Fibroblast of the aortic adventitia (primary cell): ENCODE measurements around the gene RECQL. TPM values are rescaled to one million over a fixed set of nuclear protein-coding genes. Genes with fewer than 3 reads are reported as not detected.
"Not testable (repeated sequence)": the region's sequence is repeated elsewhere in the genome, so short reads cannot be mapped to it uniquely, and the experiment has no call there.

Experiments
- DNase-seq: peaks from one replicate; pipeline ENCODE4 v3.0.0-alpha.2; 2010; ENCODE audit warnings: low read depth
- H3K4me3 ChIP-seq: 2 replicates; pipeline ENCODE4 v1.5.1; 2011; ENCODE audit warnings: low read depth, mild to moderate bottlenecking, control low read depth, low read length, moderate library complexity
- total RNA-seq: library from RNA; depleted of rRNA; stranded (reverse); fragments of >200 nt; gene quantifications from 2 replicates; pipeline ENCODE4 v1.2.3, GENCODE V29; 2012; ENCODE audit warnings: low replicate concordance
- TF ChIP-seq, protein P1 (sequence below): IDR thresholded peaks from 2 replicates; pipeline ENCODE4 v1.5.1; 2011; ENCODE audit warnings: mild to moderate bottlenecking, low read length, control low read depth, inconsistent platforms; ENCODE audit not compliant: insufficient read depth

The RECQL gene
- total RNA-seq, 1 donor = 114 TPM

- TF ChIP-seq, protein P1, sequence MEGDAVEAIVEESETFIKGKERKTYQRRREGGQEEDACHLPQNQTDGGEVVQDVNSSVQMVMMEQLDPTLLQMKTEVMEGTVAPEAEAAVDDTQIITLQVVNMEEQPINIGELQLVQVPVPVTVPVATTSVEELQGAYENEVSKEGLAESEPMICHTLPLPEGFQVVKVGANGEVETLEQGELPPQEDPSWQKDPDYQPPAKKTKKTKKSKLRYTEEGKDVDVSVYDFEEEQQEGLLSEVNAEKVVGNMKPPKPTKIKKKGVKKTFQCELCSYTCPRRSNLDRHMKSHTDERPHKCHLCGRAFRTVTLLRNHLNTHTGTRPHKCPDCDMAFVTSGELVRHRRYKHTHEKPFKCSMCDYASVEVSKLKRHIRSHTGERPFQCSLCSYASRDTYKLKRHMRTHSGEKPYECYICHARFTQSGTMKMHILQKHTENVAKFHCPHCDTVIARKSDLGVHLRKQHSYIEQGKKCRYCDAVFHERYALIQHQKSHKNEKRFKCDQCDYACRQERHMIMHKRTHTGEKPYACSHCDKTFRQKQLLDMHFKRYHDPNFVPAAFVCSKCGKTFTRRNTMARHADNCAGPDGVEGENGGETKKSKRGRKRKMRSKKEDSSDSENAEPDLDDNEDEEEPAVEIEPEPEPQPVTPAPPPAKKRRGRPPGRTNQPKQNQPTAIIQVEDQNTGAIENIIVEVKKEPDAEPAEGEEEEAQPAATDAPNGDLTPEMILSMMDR = no peak
- DNase-seq = no peak
- peak overlapping the region; percentile 91 for H3K4me3 ChIP-seq
Observed at GRCh38 chr12:21438643-21439042, 62.8 kb downstream of the RECQL start.

DNA sequence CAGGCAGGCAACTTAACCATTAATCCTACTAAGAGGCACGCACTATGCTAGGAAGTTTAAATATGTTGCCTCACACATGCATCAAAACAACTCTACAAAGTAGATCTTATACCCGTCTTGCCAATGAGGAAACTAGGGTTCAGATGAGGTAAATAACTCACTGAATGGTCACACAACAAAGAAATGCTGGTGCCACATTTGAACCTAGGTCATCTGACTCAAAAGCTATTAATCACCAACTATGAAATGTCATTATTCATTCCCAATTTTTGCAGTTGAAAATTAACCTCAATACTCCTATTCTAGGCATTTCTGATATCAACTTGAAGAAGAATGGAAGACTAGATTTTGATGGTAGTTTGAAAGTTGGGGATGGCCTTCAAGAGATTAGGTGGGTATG lies 66.7 kb downstream of the RECQL start:
- TF ChIP-seq, protein P1 = no peak

DNA sequence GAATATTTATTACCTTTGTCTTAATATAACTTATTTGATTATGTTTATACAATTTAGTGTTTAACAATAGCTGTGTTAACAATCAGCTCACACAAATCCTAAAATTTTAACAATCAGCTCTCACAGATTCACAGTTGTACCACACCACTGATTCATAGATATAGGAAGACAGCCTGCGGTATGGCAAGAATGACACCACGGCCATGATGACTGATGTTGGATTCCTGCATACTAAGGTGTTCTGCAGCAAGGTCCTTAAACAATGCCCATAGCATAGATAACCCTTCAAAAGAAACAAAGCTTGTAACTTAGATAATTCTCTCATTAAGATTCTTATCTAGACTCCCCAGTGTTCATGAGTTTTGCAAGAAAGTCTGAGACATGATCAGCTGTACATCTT lies 67.9 kb downstream of the RECQL start:
- TF ChIP-seq, protein P1 = no peak
- DNase-seq = no peak
- no peak overlapping the region for H3K4me3 ChIP-seq

More for the DNA sequence above, 66.7 kb downstream of the RECQL start:
- no peak for DNase-seq
- no peak overlapping the region for H3K4me3 ChIP-seq

DNA sequence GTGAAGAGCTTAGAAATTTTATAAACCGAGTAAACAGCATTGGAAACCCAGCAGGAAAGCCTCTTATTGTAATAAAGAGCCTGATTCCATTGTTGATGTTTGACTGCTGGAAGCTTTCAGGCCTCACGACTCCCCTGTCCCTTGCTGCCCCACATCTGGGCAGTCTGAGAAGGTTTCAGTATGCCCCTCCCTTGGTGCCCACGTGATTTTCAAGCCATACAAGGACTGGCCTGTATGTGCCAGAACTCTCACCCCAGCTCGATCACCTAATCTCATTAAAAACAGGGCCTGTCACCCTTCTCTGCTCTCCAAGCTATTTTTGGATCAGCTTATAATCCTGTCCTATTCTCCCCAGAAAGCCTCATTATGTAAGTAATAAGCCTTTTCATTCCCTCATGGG lies 71.4 kb downstream of the RECQL start:
- no peak overlapping the region for H3K4me3 ChIP-seq
- TF ChIP-seq, protein P1 = no peak
- DNase-seq = no peak

- peak; percentile 28 for DNase-seq
- TF ChIP-seq, protein P1 = no peak
- H3K4me3 ChIP-seq = no peak overlapping the region
Observed at GRCh38 chr12:21428241-21428640, 73.2 kb downstream of the RECQL start.

- not testable (repeated sequence) for DNase-seq, H3K4me3 ChIP-seq
Observed at GRCh38 chr12:21419009-21419699, 82.3 kb downstream of the RECQL start.

Other genes with a start within 250 kb of the RECQL start
- 0.09 TPM in 1 of 2 replicates, not detected in the other for gene SLCO1A2, start 166.7 kb downstream of the RECQL start, total RNA-seq
- not detected in 2 replicates for gene IAPP, start 128.7 kb downstream of the RECQL start, total RNA-seq
- gene PYROXD1, start 64.0 kb downstream of the RECQL start, total RNA-seq = 13.8 and 17.9 TPM in 2 replicates
- 55.2 and 82.2 TPM in 2 replicates for gene GOLT1B, start 154 bp upstream of the RECQL start, total RNA-seq
- gene SPX, start 24.7 kb upstream of the RECQL start, total RNA-seq = 0.54 and 0.82 TPM in 2 replicates
- not detected in 2 replicates for gene GYS2, start 103.2 kb upstream of the RECQL start, total RNA-seq
- 579 and 828 TPM in 2 replicates for gene LDHB, start 156.2 kb upstream of the RECQL start, total RNA-seq